Islet of Langerhans (tissue), 1 donor: Measurements from ENCODE around the gene PROKR2.

Source experiments
- FAIRE-seq: peaks from one replicate; lab custom pipeline; 2011; peaks lifted over from hg19 to GRCh38; lab: Jason Lieb, UNC

Gene PROKR2

DNA sequence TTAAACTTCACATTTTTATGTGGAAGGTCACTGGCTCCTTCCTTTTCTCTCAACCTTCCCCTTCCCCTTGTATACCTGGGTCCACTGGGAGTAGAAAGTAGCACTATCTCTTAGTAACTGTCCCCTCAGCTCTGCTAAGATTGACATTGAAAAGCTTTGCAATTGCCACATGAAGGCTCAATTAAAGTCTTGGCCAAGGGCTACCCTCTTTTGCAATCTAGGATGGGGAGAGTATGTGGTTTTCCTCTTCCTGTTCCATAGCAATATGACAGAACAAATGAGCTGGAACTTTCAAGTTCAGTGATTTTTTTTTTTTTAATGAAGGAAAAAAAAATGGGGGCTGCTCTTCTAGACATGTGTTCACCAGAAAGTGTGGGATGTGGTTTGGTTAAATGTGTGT, 37.1 kb downstream of the PROKR2 start:
- no peak for FAIRE-seq

DNA sequence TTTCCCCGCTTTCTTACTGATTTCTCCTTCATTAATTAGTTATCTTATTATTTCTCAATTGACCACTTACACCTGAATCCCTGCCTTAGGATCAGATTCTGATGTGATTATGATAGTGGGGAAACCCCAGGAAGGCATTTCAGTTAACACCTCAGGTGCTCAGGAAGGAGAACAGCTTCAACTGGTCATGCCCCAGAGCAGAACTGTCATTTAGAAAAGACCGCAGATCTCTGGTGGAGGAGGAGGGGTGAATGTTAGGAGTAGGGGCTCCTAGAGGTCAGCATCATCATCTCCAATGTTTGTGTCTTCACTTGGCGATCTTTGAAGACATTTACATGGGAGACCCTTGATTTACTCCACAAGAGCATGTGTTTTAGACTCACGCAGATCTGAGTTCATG, 44.5 kb downstream of the PROKR2 start:
- no peak for FAIRE-seq

DNA sequence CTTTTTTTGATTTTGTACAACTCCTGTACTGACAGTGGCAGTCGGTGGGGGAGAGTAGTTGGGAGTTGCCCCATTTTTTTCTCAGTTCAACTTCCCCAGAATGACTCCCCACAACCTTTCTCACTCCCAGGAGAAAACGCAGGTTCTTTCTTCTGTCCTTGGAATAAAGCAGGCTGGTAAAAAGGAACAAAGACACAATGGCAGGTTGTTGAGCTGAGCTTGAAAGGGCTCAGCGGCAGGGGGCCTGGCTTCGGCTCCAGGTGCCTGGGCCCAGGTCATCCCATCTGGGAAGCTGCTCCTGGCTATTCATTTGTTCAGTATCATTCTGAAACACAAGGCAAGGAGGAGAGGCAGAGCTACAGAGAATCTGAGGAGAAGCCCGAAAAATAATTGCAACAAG, 46.2 kb downstream of the PROKR2 start:
- no peak for FAIRE-seq

DNA sequence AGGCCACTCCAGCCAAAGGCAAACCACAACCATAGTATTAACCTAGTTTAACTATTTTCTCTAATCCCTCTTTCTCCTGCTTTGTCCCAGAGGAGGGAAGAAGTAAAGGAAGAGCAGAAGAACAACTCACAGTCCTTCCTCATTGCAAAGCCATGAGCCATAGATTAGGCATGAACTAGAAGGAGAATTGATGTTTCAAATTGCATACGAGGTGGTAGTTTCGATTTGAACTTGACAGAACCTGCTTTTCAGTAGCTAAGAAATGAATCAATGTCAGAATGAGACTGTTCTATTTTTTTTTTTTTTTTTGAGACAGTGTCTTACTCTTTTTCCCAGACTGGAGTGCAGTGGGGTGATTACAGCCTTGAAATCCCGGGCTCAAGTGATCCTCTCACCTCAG, 48.3 kb downstream of the PROKR2 start:
- FAIRE-seq, result no peak

DNA sequence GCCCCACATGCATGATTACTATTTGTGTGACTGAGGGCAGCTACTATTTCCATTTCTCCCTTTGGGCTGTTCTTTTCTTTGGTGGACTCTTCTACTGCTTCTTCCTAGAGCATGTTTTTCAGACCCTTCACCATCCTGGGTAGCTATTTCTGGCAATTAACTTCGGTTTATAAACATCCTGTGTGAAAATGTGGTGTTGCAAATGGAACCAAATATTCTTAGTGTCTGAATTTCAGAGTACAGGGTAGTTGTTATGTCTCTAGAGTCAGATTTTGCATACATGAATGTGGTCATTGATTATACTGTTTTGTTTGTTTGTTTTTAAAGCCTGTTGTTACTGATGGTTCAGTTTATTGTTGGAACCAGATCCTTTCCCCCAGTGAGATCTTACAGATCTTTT, 49.7 kb downstream of the PROKR2 start:
- no peak for FAIRE-seq
